Loucy (cell line): ENCODE results near the gene ASIC2.

Experiments
- EZH2phosphoT487 ChIP-seq: fragments of 200-600 bp; IDR thresholded peaks from 2 replicates; pipeline ENCODE4 v1.6.1; 2018; ENCODE audit warnings: antibody characterized with exemption, mild to moderate bottlenecking, moderate library complexity, borderline replicate concordance
- TF ChIP-seq, protein P1 (sequence below): fragments of 200-600 bp; sonication (generic); conservative IDR thresholded peaks from 2 replicates; pipeline ENCODE4 v1.5.1; 2014; ENCODE audit warnings: mild to moderate bottlenecking, antibody characterized with exemption, low read length

DNA sequence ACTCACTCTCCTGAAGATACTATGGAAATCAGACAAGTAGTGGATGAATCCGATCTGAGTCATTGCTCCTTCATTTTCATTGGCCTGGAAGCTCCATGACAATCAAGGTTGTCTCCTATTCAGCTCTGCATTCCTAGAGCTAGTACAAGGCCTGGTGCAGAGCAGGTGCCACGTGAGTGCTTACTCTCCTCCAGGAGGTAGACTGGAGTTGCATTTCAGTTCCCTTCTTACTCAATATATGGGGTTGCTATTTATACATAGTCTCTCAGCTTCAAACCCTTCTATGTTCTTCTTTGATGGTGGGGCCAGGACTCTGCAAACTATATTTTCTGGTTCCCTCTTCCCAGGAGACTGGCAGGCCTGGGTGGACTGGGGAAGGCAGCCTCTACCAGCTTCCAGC lies 148.3 kb downstream of the ASIC2 start:
- TF ChIP-seq, protein P1, sequence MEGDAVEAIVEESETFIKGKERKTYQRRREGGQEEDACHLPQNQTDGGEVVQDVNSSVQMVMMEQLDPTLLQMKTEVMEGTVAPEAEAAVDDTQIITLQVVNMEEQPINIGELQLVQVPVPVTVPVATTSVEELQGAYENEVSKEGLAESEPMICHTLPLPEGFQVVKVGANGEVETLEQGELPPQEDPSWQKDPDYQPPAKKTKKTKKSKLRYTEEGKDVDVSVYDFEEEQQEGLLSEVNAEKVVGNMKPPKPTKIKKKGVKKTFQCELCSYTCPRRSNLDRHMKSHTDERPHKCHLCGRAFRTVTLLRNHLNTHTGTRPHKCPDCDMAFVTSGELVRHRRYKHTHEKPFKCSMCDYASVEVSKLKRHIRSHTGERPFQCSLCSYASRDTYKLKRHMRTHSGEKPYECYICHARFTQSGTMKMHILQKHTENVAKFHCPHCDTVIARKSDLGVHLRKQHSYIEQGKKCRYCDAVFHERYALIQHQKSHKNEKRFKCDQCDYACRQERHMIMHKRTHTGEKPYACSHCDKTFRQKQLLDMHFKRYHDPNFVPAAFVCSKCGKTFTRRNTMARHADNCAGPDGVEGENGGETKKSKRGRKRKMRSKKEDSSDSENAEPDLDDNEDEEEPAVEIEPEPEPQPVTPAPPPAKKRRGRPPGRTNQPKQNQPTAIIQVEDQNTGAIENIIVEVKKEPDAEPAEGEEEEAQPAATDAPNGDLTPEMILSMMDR, result no peak
- TF ChIP-seq EZH2phosphoT487, result no peak
